Neural cell (in vitro differentiated cells): ENCODE data around the gene URB1. TPM values are rescaled to one million over a fixed set of nuclear protein-coding genes. Genes with fewer than 3 reads are reported as not detected.

ENCODE experiments used
- H2AFZ ChIP-seq: fragments of 200-600, 300-800 bp; sonication (generic), shearing (Covaris generic); 2 replicates; pipeline ENCODE4 v1.6.0; 2014; ENCODE audit warnings: low read depth, mild to moderate bottlenecking, antibody characterized with exemption, low read length, moderate library complexity
- H3F3A ChIP-seq: fragments of 200-600 bp; shearing (Covaris generic); 2 replicates; pipeline ENCODE4 v1.6.1; 2016; ENCODE audit warnings: mild to moderate bottlenecking, moderate library complexity, mixed read lengths, antibody characterized with exemption, low read length; ENCODE audit not compliant: insufficient read depth, poor library complexity, severe bottlenecking
- H3K27ac ChIP-seq: fragments of 200-600, 300-800 bp; sonication (generic), shearing (Covaris generic); 2 replicates; pipeline ENCODE4 v1.5.1; 2014; ENCODE audit warnings: mild to moderate bottlenecking, low read length, moderate library complexity
- H3K27me3 ChIP-seq: fragments of 300-800, 200-600 bp; sonication (generic), shearing (Covaris generic); 2 replicates; pipeline ENCODE4 v1.6.0; 2014; ENCODE audit warnings: mild to moderate bottlenecking, low read depth, low read length, moderate library complexity; ENCODE audit not compliant: insufficient read depth
- H3K36me3 ChIP-seq: fragments of 300-800, 200-600 bp; sonication (generic), shearing (Covaris generic); 2 replicates; pipeline ENCODE4 v1.5.1; 2014; ENCODE audit warnings: mild to moderate bottlenecking, antibody characterized with exemption, low read length, moderate library complexity; ENCODE audit not compliant: insufficient read depth
- H3K4me2 ChIP-seq: fragments of 300-800, 200-600 bp; sonication (generic), shearing (Covaris generic); 2 replicates; pipeline ENCODE4 v1.6.0; 2014; ENCODE audit warnings: mild to moderate bottlenecking, low read length
- H3K4me3 ChIP-seq: fragments of 300-800, 200-600 bp; sonication (generic), shearing (Covaris generic); 2 replicates; pipeline ENCODE4 v1.5.1; 2014; ENCODE audit warnings: mild to moderate bottlenecking, low read length, moderate library complexity
- H3K79me2 ChIP-seq: fragments of 200-600 bp; shearing (Covaris generic); replicated peaks from 2 replicates; pipeline ENCODE4 v1.6.0; 2014; ENCODE audit warnings: mild to moderate bottlenecking, low read length, moderate library complexity; ENCODE audit not compliant: insufficient read depth
- H3K9ac ChIP-seq: fragments of 300-800, 200-600 bp; sonication (generic), shearing (Covaris generic); 2 replicates; pipeline ENCODE4 v1.6.1; 2016; ENCODE audit warnings: mild to moderate bottlenecking, low read length, mixed read lengths
- H3K9me2 ChIP-seq: fragments of 200-600 bp; shearing (Covaris generic); 2 replicates; pipeline ENCODE4 v1.6.1; 2016; ENCODE audit warnings: mild to moderate bottlenecking, low read length, mixed read lengths; ENCODE audit not compliant: insufficient read depth
- H3K9me3 ChIP-seq: fragments of 200-600, 300-800 bp; sonication (generic), shearing (Covaris generic); 2 replicates; pipeline ENCODE4 v1.6.1; 2016; ENCODE audit warnings: mild to moderate bottlenecking, mixed run types, low read length, moderate library complexity, mixed read lengths
- H4K20me1 ChIP-seq: fragments of 200-600 bp; shearing (Covaris generic); 2 replicates; pipeline ENCODE4 v1.6.1; 2016; ENCODE audit warnings: mild to moderate bottlenecking, mixed run types; ENCODE audit not compliant: insufficient read depth
- EP300 ChIP-seq: fragments of 450-650 bp; conservative IDR thresholded peaks from 2 replicates; pipeline ENCODE4 v1.6.1; 2014; ENCODE audit warnings: antibody characterized with exemption, mild to moderate bottlenecking, moderate library complexity; ENCODE audit not compliant: poor library complexity, severe bottlenecking
- EZH2 ChIP-seq: fragments of 200-600, 300-800 bp; shearing (Covaris generic), sonication (generic); IDR thresholded peaks from 2 replicates; pipeline ENCODE4 v1.6.1; 2014; ENCODE audit warnings: antibody characterized with exemption, low read length, borderline replicate concordance, mild to moderate bottlenecking; ENCODE audit not compliant: insufficient read depth, poor library complexity, severe bottlenecking
- MXI1 ChIP-seq: fragments of 450-650 bp; conservative IDR thresholded peaks from 2 replicates; pipeline ENCODE4 v1.6.1; 2014; ENCODE audit warnings: antibody characterized with exemption, mild to moderate bottlenecking; ENCODE audit not compliant: poor library complexity, severe bottlenecking
- POLR2AphosphoS5 ChIP-seq: IDR thresholded peaks from 2 replicates; pipeline ENCODE4 v1.6.1; 2012
- RAD21 ChIP-seq: fragments of 450-650 bp; conservative IDR thresholded peaks from 2 replicates; pipeline ENCODE4 v1.6.1; 2014; ENCODE audit warnings: antibody characterized with exemption, mild to moderate bottlenecking, moderate library complexity
- REST ChIP-seq: IDR thresholded peaks from 2 replicates; pipeline ENCODE4 v1.6.1; 2012; ENCODE audit warnings: borderline replicate concordance
- SMC3 ChIP-seq: fragments of 450-650 bp; conservative IDR thresholded peaks from 2 replicates; pipeline ENCODE4 v1.6.1; 2014; ENCODE audit warnings: antibody characterized with exemption, mild to moderate bottlenecking, moderate library complexity; ENCODE audit not compliant: poor library complexity
- TAF1 ChIP-seq: IDR thresholded peaks from 2 replicates; pipeline ENCODE4 v1.6.1; 2012; ENCODE audit warnings: low read depth
- polyA plus RNA-seq: library from polyadenylated mRNA; depleted of rRNA; stranded (reverse); fragments of >200 nt; gene quantifications from 2 replicates; pipeline ENCODE4 v1.2.3, GENCODE V29; 2014
- TF ChIP-seq, protein P1 (sequence below): fragments of 450-650 bp; IDR thresholded peaks from 2 replicates; pipeline ENCODE4 v1.5.1; 2014; ENCODE audit warnings: antibody characterized with exemption, mild to moderate bottlenecking, moderate library complexity; ENCODE audit not compliant: poor library complexity, severe bottlenecking

Gene URB1
- polyA plus RNA-seq, 1 donor from 2014 or later = 4.4 TPM

- Histone ChIP-seq H3K27me3 (no peaks in the 10 kb centered on the region), H3K4me3 (no peak overlapping the region), H3K36me3 (no peaks in the 10 kb centered on the region), H3K27ac (no peak overlapping the region), H3K9me3 (no peaks in the 10 kb centered on the region), H4K20me1 (no peaks in the 10 kb centered on the region), H3K4me2 (no peak overlapping the region), H3K9ac (no peak overlapping the region), H2AFZ (no peak overlapping the region), H3K9me2 (no peaks in the 10 kb centered on the region), H3F3A (no peaks in the 10 kb centered on the region), H3K79me2 (no peaks in the 10 kb centered on the region)
- TF ChIP-seq RAD21 (no peak), MXI1 (no peak), EP300 (no peak), TAF1 (no peak), POLR2AphosphoS5 (no peak), SMC3 (no peak), REST (no peak), EZH2 (no peak)
- TF ChIP-seq, protein P1, sequence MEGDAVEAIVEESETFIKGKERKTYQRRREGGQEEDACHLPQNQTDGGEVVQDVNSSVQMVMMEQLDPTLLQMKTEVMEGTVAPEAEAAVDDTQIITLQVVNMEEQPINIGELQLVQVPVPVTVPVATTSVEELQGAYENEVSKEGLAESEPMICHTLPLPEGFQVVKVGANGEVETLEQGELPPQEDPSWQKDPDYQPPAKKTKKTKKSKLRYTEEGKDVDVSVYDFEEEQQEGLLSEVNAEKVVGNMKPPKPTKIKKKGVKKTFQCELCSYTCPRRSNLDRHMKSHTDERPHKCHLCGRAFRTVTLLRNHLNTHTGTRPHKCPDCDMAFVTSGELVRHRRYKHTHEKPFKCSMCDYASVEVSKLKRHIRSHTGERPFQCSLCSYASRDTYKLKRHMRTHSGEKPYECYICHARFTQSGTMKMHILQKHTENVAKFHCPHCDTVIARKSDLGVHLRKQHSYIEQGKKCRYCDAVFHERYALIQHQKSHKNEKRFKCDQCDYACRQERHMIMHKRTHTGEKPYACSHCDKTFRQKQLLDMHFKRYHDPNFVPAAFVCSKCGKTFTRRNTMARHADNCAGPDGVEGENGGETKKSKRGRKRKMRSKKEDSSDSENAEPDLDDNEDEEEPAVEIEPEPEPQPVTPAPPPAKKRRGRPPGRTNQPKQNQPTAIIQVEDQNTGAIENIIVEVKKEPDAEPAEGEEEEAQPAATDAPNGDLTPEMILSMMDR = no peak
Observed at GRCh38 chr21:32285476-32285875, 107.3 kb downstream of the URB1 start.

DNA sequence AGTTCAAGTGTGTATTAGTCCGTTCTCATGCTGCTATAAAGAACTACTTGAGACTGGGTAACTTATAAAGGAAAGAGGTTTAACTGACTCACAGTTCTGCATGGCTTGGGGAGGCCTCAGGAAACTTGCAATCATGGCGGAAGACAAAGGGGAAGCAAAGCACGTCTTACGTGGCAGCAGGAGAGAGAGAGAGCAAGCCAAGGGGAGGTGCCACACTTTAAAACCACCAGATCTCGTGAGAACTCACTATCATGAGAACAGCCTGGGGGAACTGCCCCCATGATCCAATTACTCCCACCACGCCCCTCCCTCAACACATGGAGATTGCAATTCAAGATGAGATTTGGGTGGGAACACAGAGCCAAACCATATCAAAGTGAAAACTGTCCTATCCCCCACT lies 109.8 kb downstream of the URB1 start:
- H2AFZ ChIP-seq = no peak overlapping the region
- no peak overlapping the region for H3K27ac ChIP-seq
- no peaks in the 10 kb centered on the region for H3K27me3 ChIP-seq
- no peaks in the 10 kb centered on the region for H3K9me2 ChIP-seq
- H3F3A ChIP-seq = no peaks in the 10 kb centered on the region
- no peaks in the 10 kb centered on the region for H3K36me3 ChIP-seq
- no peaks in the 10 kb centered on the region for H3K79me2 ChIP-seq
- no peaks in the 10 kb centered on the region for H4K20me1 ChIP-seq
- H3K4me2 ChIP-seq = no peak overlapping the region
- H3K9me3 ChIP-seq = no peaks in the 10 kb centered on the region
- H3K4me3 ChIP-seq = no peak overlapping the region
- TF ChIP-seq RAD21 (no peak), EZH2 (no peak), SMC3 (no peak), EP300 (no peak), TAF1 (no peak), REST (no peak), POLR2AphosphoS5 (no peak), MXI1 (no peak)
- TF ChIP-seq, protein P1 = no peak
- no peak overlapping the region for H3K9ac ChIP-seq
